H1 (cell line): ENCODE data around the gene GPBP1. TPM values are rescaled to one million over a fixed set of nuclear protein-coding genes. Genes with fewer than 3 reads are reported as not detected.

ENCODE experiments used
- ATF2 ChIP-seq: IDR thresholded peaks from 2 replicates; pipeline ENCODE4 v1.6.1; 2012; ENCODE audit warnings: low read length, inconsistent platforms
- CREB1 ChIP-seq: IDR thresholded peaks from 2 replicates; pipeline ENCODE4 v1.6.1; 2012; ENCODE audit warnings: inconsistent platforms
- HDAC6 ChIP-seq: IDR thresholded peaks from one replicate; pipeline ENCODE4 v1.7.1; 2012; ENCODE audit warnings: low read depth, mild to moderate bottlenecking, inconsistent platforms, low read length, moderate library complexity
- KDM1A ChIP-seq: fragments of 200-600, 300-600 bp; sonication (generic); IDR thresholded peaks from 2 replicates; pipeline ENCODE4 v1.7.1; 2016; ENCODE audit warnings: mild to moderate bottlenecking, low read length, borderline replicate concordance
- KDM5A ChIP-seq: fragments of 200-600 bp; IDR thresholded peaks from 2 replicates; pipeline ENCODE4 v1.7.1; 2012; ENCODE audit warnings: mild to moderate bottlenecking, low read length, inconsistent platforms, mixed read lengths
- POU5F1 ChIP-seq: IDR thresholded peaks from 2 replicates; pipeline ENCODE4 v1.6.1; 2011; ENCODE audit warnings: low read depth, mild to moderate bottlenecking, low read length, moderate library complexity
- RBBP5 ChIP-seq: IDR thresholded peaks from 2 replicates; pipeline ENCODE4 v1.7.1; 2012; ENCODE audit warnings: low read depth, mild to moderate bottlenecking, inconsistent platforms, low read length, moderate library complexity, borderline replicate concordance
- SAP30 ChIP-seq: fragments of 300-600 bp; sonication (generic); IDR thresholded peaks from 2 replicates; pipeline ENCODE4 v1.7.1; 2012; ENCODE audit warnings: low read length, moderate library complexity, mild to moderate bottlenecking, inconsistent platforms; ENCODE audit not compliant: insufficient read depth, insufficient replicate concordance
- SRF ChIP-seq: IDR thresholded peaks from 2 replicates; pipeline ENCODE4 v1.6.1; 2011; ENCODE audit warnings: mild to moderate bottlenecking, low read depth, low read length, moderate library complexity
- TBP ChIP-seq: IDR thresholded peaks from 2 replicates; pipeline ENCODE4 v1.6.1; 2011; ENCODE audit warnings: low read depth, low read length, improper control_type of control experiment
- polyA plus RNA-seq, 7 experiments: library from polyadenylated mRNA; depleted of rRNA in 3 of 7; stranded (reverse) in 5 of 7; unstranded in 2 of 7; fragments of >200 nt in 5 of 7; fragments of 200-250 nt in 2 of 7; gene quantifications; 1 replicate in 5 of 7; 2 replicates in 1 of 7; 4 replicates in 1 of 7; pipeline versions ENCODE4 v1.2.1 to v1.2.3, GENCODE V29; 2011 to 2013; ENCODE audit warnings: missing spikeins in 2 of 7, mixed read lengths in 2 of 7
- total RNA-seq: library from RNA; stranded (reverse); fragmentation: NEBNext Ultra II Directional; extraction: Animal tissue kit (Norgen Biotek cat#: 25700); gene quantifications from 2 replicates; pipeline ENCODE4 v1.2.1, GENCODE V29; 2021
- TF ChIP-seq, protein P1 (sequence below): fragments of 300-600 bp; sonication (generic); IDR thresholded peaks from 2 replicates; pipeline ENCODE4 v1.7.1; 2012; ENCODE audit warnings: low read length, moderate library complexity, mild to moderate bottlenecking, inconsistent platforms; ENCODE audit not compliant: insufficient replicate concordance

GPBP1 gene
- total and polyA plus RNA-seq, 2 of the 8 experiments (the other 6 are each of a cell fraction or from before 2014, with no cell fraction given) = 29.2 to 108 TPM

DNA sequence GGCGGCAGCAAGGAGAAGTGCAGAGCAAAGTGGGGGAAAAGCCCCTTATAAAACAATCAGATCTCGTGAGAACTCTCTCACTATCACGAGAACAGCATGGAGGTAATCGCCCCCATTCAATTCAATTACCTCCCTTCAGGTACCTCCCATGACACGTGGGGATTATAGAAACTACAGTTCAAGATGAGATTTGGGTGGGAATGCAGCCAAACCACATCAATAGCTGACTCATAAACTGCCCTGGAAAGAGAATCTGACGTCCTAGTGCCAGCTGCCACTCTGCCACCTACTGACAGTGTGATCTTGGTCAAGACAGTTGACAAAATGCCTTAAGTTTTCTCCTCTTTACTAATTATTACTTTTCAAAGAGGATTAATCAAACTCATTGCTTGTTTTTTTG lies 128.3 kb downstream of the GPBP1 start (continued):
- TF ChIP-seq, protein P1, sequence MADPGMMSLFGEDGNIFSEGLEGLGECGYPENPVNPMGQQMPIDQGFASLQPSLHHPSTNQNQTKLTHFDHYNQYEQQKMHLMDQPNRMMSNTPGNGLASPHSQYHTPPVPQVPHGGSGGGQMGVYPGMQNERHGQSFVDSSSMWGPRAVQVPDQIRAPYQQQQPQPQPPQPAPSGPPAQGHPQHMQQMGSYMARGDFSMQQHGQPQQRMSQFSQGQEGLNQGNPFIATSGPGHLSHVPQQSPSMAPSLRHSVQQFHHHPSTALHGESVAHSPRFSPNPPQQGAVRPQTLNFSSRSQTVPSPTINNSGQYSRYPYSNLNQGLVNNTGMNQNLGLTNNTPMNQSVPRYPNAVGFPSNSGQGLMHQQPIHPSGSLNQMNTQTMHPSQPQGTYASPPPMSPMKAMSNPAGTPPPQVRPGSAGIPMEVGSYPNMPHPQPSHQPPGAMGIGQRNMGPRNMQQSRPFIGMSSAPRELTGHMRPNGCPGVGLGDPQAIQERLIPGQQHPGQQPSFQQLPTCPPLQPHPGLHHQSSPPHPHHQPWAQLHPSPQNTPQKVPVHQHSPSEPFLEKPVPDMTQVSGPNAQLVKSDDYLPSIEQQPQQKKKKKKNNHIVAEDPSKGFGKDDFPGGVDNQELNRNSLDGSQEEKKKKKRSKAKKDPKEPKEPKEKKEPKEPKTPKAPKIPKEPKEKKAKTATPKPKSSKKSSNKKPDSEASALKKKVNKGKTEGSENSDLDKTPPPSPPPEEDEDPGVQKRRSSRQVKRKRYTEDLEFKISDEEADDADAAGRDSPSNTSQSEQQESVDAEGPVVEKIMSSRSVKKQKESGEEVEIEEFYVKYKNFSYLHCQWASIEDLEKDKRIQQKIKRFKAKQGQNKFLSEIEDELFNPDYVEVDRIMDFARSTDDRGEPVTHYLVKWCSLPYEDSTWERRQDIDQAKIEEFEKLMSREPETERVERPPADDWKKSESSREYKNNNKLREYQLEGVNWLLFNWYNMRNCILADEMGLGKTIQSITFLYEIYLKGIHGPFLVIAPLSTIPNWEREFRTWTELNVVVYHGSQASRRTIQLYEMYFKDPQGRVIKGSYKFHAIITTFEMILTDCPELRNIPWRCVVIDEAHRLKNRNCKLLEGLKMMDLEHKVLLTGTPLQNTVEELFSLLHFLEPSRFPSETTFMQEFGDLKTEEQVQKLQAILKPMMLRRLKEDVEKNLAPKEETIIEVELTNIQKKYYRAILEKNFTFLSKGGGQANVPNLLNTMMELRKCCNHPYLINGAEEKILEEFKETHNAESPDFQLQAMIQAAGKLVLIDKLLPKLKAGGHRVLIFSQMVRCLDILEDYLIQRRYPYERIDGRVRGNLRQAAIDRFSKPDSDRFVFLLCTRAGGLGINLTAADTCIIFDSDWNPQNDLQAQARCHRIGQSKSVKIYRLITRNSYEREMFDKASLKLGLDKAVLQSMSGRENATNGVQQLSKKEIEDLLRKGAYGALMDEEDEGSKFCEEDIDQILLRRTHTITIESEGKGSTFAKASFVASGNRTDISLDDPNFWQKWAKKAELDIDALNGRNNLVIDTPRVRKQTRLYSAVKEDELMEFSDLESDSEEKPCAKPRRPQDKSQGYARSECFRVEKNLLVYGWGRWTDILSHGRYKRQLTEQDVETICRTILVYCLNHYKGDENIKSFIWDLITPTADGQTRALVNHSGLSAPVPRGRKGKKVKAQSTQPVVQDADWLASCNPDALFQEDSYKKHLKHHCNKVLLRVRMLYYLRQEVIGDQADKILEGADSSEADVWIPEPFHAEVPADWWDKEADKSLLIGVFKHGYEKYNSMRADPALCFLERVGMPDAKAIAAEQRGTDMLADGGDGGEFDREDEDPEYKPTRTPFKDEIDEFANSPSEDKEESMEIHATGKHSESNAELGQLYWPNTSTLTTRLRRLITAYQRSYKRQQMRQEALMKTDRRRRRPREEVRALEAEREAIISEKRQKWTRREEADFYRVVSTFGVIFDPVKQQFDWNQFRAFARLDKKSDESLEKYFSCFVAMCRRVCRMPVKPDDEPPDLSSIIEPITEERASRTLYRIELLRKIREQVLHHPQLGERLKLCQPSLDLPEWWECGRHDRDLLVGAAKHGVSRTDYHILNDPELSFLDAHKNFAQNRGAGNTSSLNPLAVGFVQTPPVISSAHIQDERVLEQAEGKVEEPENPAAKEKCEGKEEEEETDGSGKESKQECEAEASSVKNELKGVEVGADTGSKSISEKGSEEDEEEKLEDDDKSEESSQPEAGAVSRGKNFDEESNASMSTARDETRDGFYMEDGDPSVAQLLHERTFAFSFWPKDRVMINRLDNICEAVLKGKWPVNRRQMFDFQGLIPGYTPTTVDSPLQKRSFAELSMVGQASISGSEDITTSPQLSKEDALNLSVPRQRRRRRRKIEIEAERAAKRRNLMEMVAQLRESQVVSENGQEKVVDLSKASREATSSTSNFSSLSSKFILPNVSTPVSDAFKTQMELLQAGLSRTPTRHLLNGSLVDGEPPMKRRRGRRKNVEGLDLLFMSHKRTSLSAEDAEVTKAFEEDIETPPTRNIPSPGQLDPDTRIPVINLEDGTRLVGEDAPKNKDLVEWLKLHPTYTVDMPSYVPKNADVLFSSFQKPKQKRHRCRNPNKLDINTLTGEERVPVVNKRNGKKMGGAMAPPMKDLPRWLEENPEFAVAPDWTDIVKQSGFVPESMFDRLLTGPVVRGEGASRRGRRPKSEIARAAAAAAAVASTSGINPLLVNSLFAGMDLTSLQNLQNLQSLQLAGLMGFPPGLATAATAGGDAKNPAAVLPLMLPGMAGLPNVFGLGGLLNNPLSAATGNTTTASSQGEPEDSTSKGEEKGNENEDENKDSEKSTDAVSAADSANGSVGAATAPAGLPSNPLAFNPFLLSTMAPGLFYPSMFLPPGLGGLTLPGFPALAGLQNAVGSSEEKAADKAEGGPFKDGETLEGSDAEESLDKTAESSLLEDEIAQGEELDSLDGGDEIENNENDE = no peak
- TF ChIP-seq RBBP5 = no peak
- TF ChIP-seq HDAC6 = no peak
- TF ChIP-seq CREB1 = no peak
- no peak for TF ChIP-seq POU5F1
- TF ChIP-seq SAP30 = no peak
- no peak for TF ChIP-seq TBP
- TF ChIP-seq KDM5A = no peak
- TF ChIP-seq ATF2 = no peak
- no peak for TF ChIP-seq KDM1A
- no peak for TF ChIP-seq SRF
